Stimulated activated CD4-positive, alpha-beta T cell treated with anti-CD3 and anti-CD28 coated beads, Interleukin-4, amount 100 ng/mL, for 48 hours (primary cell): ENCODE data around the gene GFOD2.

ENCODE experiments used
- DNase-seq, 2 donors: peaks; one replicate each; pipeline ENCODE4 v3.0.0-alpha.2; 2020; ENCODE audit warnings: low read depth in 2 of 2

The GFOD2 gene

GRCh38 chr16:67731753-67732095, 12.6 kb upstream of the GFOD2 start:
- DNase-seq: no peak

GRCh38 chr16:67731071-67731752, 12.1 kb upstream of the GFOD2 start:
- DNase-seq: no peak

- no peak for DNase-seq
Observed at GRCh38 chr16:67730326-67730725, 11.2 kb upstream of the GFOD2 start.

DNA sequence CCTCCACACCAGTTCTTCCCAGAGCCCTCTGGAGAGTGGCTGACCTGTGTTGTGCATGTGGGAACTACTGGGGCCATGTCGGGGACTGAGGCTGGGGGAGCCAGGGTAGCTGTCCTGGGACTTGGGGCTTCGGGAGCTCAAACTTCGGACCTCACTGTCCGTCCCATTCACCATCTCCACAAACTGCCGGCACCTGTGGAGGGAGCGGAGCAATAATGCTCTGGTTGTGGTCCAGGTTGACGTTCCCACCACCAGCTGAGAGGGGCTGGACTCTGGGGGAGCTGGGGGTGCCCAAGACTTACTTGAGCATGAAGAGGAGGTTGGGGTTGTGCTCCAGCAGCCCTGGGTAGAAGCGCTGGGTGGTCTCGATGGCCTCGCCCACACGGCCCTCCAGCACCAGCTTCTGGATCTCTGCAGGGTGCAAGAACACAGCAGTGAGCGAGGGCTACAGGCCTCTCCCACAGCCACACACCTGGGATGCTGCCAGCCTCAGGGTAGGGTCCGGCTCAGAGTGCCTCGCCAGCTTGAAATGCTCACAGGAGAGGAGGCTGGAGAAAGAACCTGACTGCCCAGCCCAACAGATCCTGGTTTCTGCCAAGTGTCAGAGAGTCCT, 10.6 kb upstream of the GFOD2 start:
- DNase-seq: no peak

DNA sequence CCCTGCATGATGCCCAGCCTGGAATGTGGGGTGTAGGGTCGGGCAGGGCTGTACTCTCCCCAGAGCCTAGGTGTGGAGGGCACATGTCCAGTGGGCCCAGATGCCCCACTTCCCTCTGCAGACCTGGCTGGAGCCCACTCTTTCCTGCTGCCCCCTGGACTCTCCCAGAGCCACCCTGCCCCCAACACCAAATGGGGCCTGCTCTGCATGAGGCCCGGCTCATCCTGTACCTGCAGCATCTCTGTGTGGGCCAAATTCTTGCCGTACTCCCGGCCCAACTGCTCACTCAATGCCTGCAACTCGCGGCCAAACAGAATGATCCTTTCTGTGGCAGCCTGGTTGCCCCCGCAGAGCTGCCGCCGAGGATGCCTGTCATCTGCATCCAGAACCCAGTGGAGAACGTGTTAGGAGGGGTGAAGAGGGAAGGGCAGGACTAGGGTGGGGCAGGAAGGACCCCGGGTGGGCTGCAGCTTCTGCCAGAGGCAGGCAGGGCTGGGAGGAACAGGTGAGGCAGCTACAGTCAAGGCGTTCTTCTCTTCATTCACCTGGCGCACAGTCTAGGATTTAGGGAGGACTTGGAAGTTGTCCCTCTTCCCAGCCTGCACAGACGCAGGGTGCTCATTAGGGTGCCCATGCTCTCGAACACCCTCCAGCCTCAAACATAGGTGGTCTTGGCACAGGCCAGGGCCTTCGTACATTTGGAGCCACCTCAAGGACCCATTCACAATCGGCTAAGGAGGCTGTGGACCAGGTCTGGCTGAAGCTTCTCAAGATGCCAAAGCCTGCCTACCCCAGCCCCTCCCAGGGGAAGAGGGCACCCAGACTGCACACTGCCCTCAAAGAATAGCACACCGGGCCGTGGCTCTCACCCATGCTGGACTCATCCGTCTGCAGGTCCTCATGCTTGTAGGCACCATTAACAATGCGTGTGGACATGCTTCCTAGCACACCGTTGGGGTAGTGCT, 8.7 kb upstream of the GFOD2 start:
- no peak for DNase-seq

- no peak for DNase-seq
Observed at GRCh38 chr16:67726106-67727034, 7.3 kb upstream of the GFOD2 start.

DNA sequence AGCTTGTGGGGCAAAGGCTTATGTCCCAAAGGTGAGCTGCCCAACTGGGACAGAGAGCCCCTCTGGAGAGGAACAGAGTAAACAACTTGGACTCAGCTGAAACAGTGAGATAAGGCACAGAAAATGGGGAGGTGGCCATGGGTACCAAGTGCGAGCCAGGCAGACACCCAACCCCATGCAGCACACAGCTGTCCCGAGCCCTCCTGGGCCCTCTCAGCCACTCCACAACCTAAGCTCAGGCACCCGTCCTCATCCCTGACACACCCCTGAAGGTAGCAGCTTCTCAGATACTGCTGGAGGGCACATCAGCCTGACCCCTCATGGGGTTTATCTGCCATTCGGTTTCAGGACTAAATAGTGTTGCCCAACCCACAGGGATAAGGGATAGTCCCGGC, 4.8 kb upstream of the GFOD2 start:
- no peak for DNase-seq

DNA sequence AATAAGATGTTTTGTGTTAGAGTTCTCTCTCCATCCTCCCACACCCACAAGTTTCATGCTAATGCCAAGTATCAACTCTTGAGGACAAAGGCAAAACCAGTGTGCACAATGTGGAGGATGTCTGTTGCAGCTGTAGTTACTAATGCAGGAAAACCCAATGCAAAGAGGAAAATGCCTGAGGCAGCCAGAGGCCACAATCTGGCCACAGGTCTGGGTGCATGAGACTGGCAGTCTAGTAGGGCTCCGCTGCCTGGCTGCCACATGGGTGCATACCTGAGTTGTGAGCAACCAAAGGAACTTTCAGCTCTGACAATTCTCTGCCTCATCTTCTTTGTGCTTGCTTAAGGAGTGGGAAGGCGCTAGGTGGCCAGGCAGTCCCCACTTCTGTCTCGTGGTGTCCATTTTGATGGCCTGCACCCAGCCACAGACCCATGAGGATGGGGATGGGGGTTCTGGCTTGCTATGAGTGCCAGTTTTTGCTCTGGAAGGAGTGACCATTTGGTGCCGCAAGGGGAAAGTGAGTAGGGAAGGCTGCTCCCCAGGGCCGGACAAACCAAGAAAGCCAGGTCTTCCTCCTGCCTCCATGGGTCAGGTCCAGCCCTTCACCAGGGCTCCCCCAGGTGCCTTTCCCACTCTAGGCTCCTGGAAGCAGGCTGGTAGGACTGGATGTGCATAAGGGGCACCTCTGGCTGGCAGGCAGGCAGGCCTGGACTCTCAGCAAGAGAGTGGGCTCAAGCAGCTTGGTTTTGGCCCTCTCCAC, 4.2 kb upstream of the GFOD2 start:
- DNase-seq: no peak

DNA sequence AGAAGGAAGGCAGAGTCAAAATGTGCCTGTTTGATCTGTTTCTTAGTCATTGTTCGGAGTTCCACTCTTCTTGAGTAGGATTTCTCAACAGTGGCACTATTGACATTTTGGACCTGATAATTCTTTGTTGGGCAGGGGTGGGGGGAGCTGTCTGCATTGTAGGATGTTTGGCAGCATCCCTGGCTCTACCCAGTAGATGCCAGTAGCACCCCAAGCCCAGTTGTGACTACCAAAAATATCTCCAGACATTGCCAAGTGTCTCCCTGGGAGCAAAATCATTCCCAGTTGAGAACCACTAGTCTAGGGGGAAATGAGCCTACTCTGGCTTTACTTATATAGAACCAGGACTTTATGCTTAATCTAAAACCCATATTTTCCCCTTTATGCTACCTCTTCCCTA, 1.1 kb upstream of the GFOD2 start:
- DNase-seq: no peak

- no peak for DNase-seq
Observed at GRCh38 chr16:67719778-67720144, 645 bp upstream of the GFOD2 start.

GRCh38 chr16:67718668-67719047, 458 bp downstream of the GFOD2 start:
- no peak for DNase-seq

GRCh38 chr16:67716097-67716496, 3.0 kb downstream of the GFOD2 start:
- no peak for DNase-seq

DNA sequence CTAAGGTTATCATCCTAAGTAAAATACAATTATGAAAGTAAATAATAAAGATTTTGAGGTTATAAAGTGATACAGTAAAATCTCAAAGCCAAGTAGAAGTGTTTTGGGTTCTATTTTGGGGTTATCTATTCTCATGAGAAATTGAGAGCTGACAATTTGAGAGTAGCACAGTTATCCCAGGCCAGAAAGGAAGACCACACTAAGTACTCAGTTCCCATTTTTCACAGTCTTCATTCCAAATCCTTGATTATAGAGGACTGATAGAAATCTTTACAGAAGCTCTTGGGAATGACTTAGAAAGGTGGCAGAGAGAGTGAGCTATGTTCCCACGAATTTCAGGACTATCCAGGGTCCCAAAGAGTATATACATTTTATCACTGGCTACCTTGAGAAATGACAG, 4.6 kb downstream of the GFOD2 start:
- no peak for DNase-seq

DNA sequence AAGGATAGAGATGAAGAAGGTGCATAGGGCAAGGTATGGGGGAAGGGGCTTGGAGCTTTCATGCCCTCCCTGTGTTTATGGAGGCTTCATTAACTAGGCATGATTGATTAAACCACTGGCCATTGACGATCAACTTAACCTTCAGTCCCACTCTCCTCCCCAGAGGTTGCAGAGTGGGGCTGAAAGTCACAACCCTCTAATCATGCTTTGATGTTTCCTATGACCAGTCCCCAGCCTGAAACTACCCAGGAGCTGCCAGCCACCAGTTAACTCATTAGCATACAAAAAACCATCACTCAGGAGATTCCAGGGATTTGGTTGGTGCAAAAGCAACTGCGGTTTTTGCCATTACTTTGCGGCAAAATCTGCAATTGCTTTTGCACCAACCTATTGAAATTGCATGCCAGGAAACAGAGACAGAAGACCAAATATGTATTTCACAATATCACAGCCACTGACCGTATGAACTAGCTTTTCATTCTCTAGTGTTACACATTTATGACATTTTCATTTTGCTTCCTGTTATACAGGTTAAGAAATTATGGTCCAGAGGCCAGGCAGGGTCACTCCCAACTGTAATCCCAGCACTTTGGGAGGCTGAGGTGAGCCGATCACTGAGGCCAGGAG, 5.4 kb downstream of the GFOD2 start:
- DNase-seq: no peak

DNA sequence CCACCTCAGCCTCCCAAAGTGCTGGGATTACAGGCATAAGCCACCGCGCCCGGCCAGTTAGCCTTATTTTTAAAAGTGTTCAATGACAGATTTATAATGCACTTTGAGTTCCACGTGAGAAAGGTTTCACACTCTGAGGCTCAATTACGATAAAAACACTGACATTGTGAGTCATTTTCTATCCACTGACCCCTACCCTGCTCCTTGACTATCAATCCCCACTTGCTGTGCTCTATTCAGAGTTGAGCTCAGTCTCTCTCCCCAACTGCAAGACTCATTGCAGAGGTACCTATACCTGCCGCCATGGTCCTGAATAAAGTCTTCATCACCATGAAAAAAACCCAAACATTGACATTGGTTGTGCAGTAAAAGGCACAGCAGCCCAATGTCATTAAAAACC, 8.5 kb downstream of the GFOD2 start:
- DNase-seq: no peak

DNA sequence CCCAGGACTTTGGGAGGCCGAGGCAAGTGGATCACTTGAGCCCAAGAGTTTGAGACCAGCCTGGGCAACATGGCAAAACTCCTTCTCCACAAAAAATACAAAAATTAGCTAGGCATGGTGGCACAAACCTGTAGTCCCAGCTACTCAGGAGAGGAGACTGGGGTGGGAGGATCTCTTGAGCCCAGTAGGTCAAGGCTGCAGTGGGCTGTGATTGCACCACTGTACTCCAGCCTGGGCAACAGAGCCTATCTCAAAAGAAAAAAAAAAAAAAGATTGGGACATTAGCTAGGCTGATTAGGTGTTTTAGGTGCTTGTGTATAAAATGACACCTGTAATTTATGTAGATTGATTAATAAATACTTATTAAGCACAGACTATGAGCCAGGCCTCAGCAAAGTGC, 10.1 kb downstream of the GFOD2 start:
- DNase-seq: no peak

DNA sequence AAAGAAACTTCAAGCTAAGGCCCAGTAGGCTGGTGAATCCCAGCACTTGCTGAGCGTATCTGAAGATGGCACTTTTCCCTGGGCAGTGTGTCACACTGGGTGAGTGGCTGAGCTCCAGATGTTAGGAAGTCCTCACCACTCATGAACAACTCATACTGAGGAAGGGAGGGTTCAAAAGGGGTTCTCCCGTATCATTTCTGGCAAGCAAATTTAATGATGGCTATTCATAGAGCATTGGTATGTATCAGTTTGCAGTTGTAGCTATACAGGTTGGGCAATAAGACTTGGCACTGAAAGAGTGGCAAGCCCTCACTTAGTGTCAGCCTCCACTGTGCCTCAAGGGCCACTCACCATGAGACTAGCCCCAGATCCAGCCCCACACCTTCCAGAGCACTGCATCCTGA, 10.7 kb downstream of the GFOD2 start:
- DNase-seq: no peak

- DNase-seq: no peak
Observed at GRCh38 chr16:67707790-67708189, 11.3 kb downstream of the GFOD2 start.

GRCh38 chr16:67707210-67707609, 11.9 kb downstream of the GFOD2 start:
- no peak for DNase-seq

GRCh38 chr16:67704110-67704509, 15.0 kb downstream of the GFOD2 start:
- no peak for DNase-seq

DNA sequence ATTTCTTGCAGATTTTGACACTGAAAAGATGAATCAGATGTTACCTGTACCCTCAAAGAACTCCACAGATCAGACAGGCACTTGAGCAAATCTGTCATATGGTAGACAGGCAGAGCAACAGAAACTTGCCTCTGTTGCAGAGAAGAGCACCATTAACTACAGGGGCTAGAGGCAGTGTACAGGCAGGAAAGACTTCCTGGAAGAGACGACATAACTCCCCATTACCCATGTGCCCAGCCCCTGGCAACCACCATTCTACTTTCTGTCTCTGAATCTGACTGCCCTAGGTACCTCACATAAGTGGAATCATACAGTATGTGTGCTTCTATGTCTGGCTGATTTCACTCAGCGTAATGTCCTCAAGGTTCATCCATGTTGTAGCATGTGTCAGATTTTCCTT, 15.5 kb downstream of the GFOD2 start:
- DNase-seq: no peak
